Sciatic nerve (tissue), 2 donors: ENCODE data around the gene SPEN. TPM values are rescaled to one million over a fixed set of nuclear protein-coding genes. Genes with fewer than 3 reads are reported as not detected.
"Not testable (repeated sequence)": the region's sequence is repeated elsewhere in the genome, so short reads cannot be mapped to it uniquely, and the experiment has no call there.

Source experiments
- ATAC-seq: fragments of 200-7000 bp; cut with Tn5 transposase; one replicate; pipeline ENCODE4 v1.9.1; 2020; ENCODE audit warnings: mild to moderate bottlenecking, moderate library complexity
- DNase-seq: peaks from one replicate; pipeline ENCODE4 v3.0.0-alpha.2; 2020; ENCODE audit warnings: low spot score
- intact Hi-C: fragments of 100-400 bp; cut with DNase I; formaldehyde crosslinking; loops from one replicate; pipeline ENCODE4 v1.14.2; 2022
- total RNA-seq: library from RNA; stranded (reverse); fragmentation: NEBNext Ultra II Directional; extraction: Animal tissue kit (Norgen Biotek cat#: 25700); gene quantifications from one replicate; pipeline ENCODE4 v1.2.1, GENCODE V29; 2021
- donor health status: DM: no; HTN: no; CAD: no.
- donor health status: DM: no; HTN: no; CAD: no.

SPEN gene
- 97.7 TPM for total RNA-seq

- intact Hi-C loops: loop anchor here (2.0 kb wide), 1 partner anchor 38 kb away; no protein-coding TSS in a partner anchor
- DNase-seq (peak; percentile 98), ATAC-seq (peak; percentile 93)
These were observed at the start of gene SPEN for GRCh38 chr1:15847100-15847892. SPEN (plus strand) TSS chr1:15847707; CDS start chr1:15848068, 361 bp downstream.

GRCh38 chr1:15799004-15799867 is 48.3 kb upstream of the SPEN start:
- peak; percentile 92 for ATAC-seq
- DNase-seq: peak; percentile 73
- intact Hi-C loops: loop anchor here (10.0 kb wide), 1 partner anchor 256 kb away; no protein-coding TSS in a partner anchor

GRCh38 chr1:15799928-15800835 is 47.3 kb upstream of the SPEN start:
- ATAC-seq (peak; percentile 79), DNase-seq (peak; percentile 67)
- intact Hi-C loops: loop anchor here (10.0 kb wide), 1 partner anchor 255 kb away; no protein-coding TSS in a partner anchor

GRCh38 chr1:15802234-15802965 is 45.1 kb upstream of the SPEN start:
- ATAC-seq (no peak), DNase-seq (no peak)
- intact Hi-C loops: no loop called here

GRCh38 chr1:15803380-15803779 is 44.1 kb upstream of the SPEN start:
- DNase-seq (no peak), ATAC-seq (no peak)
- intact Hi-C loops: no loop called here

- ATAC-seq: no peak
- no peak for DNase-seq
- intact Hi-C loops: no loop called here
These were observed 43.4 kb upstream of the SPEN start for GRCh38 chr1:15804060-15804459.

- intact Hi-C loops: no loop called here
These were observed 40.4 kb upstream of the SPEN start for GRCh38 chr1:15807121-15807520.

GRCh38 chr1:15807549-15807948 is 40.0 kb upstream of the SPEN start, which contains the start of gene UQCRHL:
UQCRHL (minus strand) TSS chr1:15807649; CDS start chr1:15807649, 0 bp downstream.
- ATAC-seq, intact Hi-C loops, DNase-seq: not testable (repeated sequence)

More at GRCh38 chr1:15807121-15807520, 40.4 kb upstream of the SPEN start:
- ATAC-seq (no peak), DNase-seq (no peak)

- intact Hi-C loops: no loop called here
- ATAC-seq: no peak
- no peak for DNase-seq
These were observed 38.6 kb upstream of the SPEN start for GRCh38 chr1:15808955-15809354.

- ATAC-seq (peak; percentile 74), DNase-seq (no peak)
- intact Hi-C loops: loop anchor here (10.0 kb wide), 1 partner anchor 185 kb away; no protein-coding TSS in a partner anchor
These were observed 37.4 kb upstream of the SPEN start for GRCh38 chr1:15810073-15810472.

- DNase-seq (no peak), ATAC-seq (no peak)
- intact Hi-C loops: loop anchor here (10.0 kb wide), 1 partner anchor 178 kb away; no protein-coding TSS in a partner anchor
These were observed 30.8 kb upstream of the SPEN start for GRCh38 chr1:15816674-15817073.

- ATAC-seq: no peak
- no peak for DNase-seq
- intact Hi-C loops: no loop called here
These were observed 27.0 kb upstream of the SPEN start for GRCh38 chr1:15820478-15820877.

- ATAC-seq (peak; percentile 50), DNase-seq (no peak)
- intact Hi-C loops: no loop called here
These were observed 21.7 kb upstream of the SPEN start for GRCh38 chr1:15825800-15826199.

- ATAC-seq (no peak), DNase-seq (no peak)
- intact Hi-C loops: no loop called here
These were observed 20.5 kb upstream of the SPEN start for GRCh38 chr1:15826810-15827507.

GRCh38 chr1:15827567-15827966 is 19.9 kb upstream of the SPEN start:
- DNase-seq, intact Hi-C loops, ATAC-seq: not testable (repeated sequence)

- ATAC-seq, intact Hi-C loops, DNase-seq: not testable (repeated sequence)
These were observed 18.6 kb upstream of the SPEN start for GRCh38 chr1:15828931-15829330.

GRCh38 chr1:15830258-15830657 is 17.2 kb upstream of the SPEN start:
- ATAC-seq (no peak), DNase-seq (no peak)
- intact Hi-C loops: no loop called here
